Panc1 (cell line): ENCODE data around the gene JMY. TPM values are rescaled to one million over a fixed set of nuclear protein-coding genes. Genes with fewer than 3 reads are reported as not detected.
A peak's percentile ranks its signal among the peaks of the same experiment; 100 is the strongest.

Experiments used
- ATAC-seq: fragments of 200-7000 bp; cut with Tn5 transposase; 2 replicates; pipeline ENCODE4 v1.9.1; 2020; ENCODE audit warnings: mild to moderate bottlenecking, moderate library complexity
- BruUV-seq: library from RNA; stranded (reverse); fragments of 400-500 nt; replicated peaks from 2 replicates; lab custom pipeline; 2021; lab: Mats Ljungman, UMichigan
- CTCF ChIA-PET: fragments of 300-600 bp; sonication (Branson Sonifier 250); formaldehyde crosslinking; loops from one replicate; lab custom pipeline; 2022; ENCODE audit warnings: antibody characterized with exemption; lab: Charles Lee
- POLR2A ChIA-PET: fragments of 300-600 bp; sonication (Branson Sonifier 250); formaldehyde crosslinking; loops from one replicate; lab custom pipeline; 2022; ENCODE audit warnings: antibody characterized with exemption; lab: Charles Lee
- DNase-seq: peaks from one replicate; pipeline ENCODE4 v3.0.0-alpha.2; 2010; ENCODE audit warnings: low read depth, low spot score
- H3K27ac ChIP-seq: 2 replicates; pipeline ENCODE4 v1.5.1; 2011; ENCODE audit warnings: mild to moderate bottlenecking, low read length, inconsistent platforms
- H3K27me3 ChIP-seq: fragments of 200-500 bp; sonication (Bioruptor generic); 2 replicates; pipeline ENCODE4 v1.6.0; 2014; ENCODE audit warnings: low read length, inconsistent platforms; ENCODE audit not compliant: control insufficient read depth, insufficient read depth
- H3K36me3 ChIP-seq: fragments of 200-500 bp; sonication (Bioruptor generic); 2 replicates; pipeline ENCODE4 v1.5.1; 2014; ENCODE audit warnings: inconsistent platforms, mild to moderate bottlenecking, low read length, moderate library complexity; ENCODE audit not compliant: control insufficient read depth, insufficient read depth
- H3K4me1 ChIP-seq: 2 replicates; pipeline ENCODE4 v1.5.1; 2011; ENCODE audit warnings: inconsistent platforms, mild to moderate bottlenecking, low read length, moderate library complexity; ENCODE audit not compliant: control insufficient read depth, insufficient read depth
- H3K4me3 ChIP-seq, 2 experiments: 2 replicates each; pipeline ENCODE4 v1.5.1; 2011 to 2012; ENCODE audit warnings: low read depth in 2 of 2, low read length in 2 of 2, mild to moderate bottlenecking in 2 of 2, inconsistent platforms in 1 of 2, moderate library complexity in 1 of 2
- H3K9me3 ChIP-seq: fragments of 200-500 bp; sonication (Bioruptor generic); 2 replicates; pipeline ENCODE4 v1.5.1; 2014; ENCODE audit warnings: low read depth, mild to moderate bottlenecking, inconsistent platforms, low read length, moderate library complexity; ENCODE audit not compliant: control insufficient read depth, insufficient read depth
- POLR2AphosphoS5 ChIP-seq: IDR thresholded peaks from 2 replicates; pipeline ENCODE4 v1.6.1; 2012; ENCODE audit warnings: mild to moderate bottlenecking, low read depth, low read length, moderate library complexity
- SIN3A ChIP-seq: IDR thresholded peaks from 2 replicates; pipeline ENCODE4 v1.6.1; 2012; ENCODE audit warnings: low read depth, mild to moderate bottlenecking, low read length, moderate library complexity, borderline replicate concordance; ENCODE audit not compliant: insufficient read depth
- TCF7L2 ChIP-seq: IDR thresholded peaks from 2 replicates; pipeline ENCODE4 v1.6.1; 2011; ENCODE audit warnings: mild to moderate bottlenecking, low read depth, low read length, inconsistent platforms
- in situ Hi-C: cut with HindIII; loops from 2 replicates; pipeline ENCODE4 v1.10.0; 2016; ENCODE audit warnings: low sequenced_read_pairs, low pct_unique_long_range_greater_than_20kb
- intact Hi-C: fragments of 100-400 bp; cut with micrococcal nuclease; formaldehyde crosslinking; loops from one replicate; pipeline ENCODE4 v1.10.0; 2022; ENCODE audit not compliant: unreplicated experiment
- total RNA-seq: library from RNA; stranded (reverse); gene quantifications from one replicate; pipeline ENCODE4 v1.2.1, GENCODE V29; 2021; ENCODE audit not compliant: unreplicated experiment
- TF ChIP-seq, protein P1 (sequence below): fragments of 450-650 bp; IDR thresholded peaks from 2 replicates; pipeline ENCODE4 v1.5.1; 2017; ENCODE audit warnings: mild to moderate bottlenecking
- TF ChIP-seq, protein P2 (sequence below), 2 experiments: IDR thresholded peaks; 2 replicates each; pipeline ENCODE4 v1.6.1; 2011 to 2012; ENCODE audit warnings: low read depth in 2 of 2, control low read depth in 1 of 2, low read length in 1 of 2, mild to moderate bottlenecking in 1 of 2, moderate library complexity in 1 of 2; ENCODE audit not compliant: insufficient read depth in 1 of 2

Gene JMY
- total RNA-seq, 1 experiment from 2014 or later = 6.1 TPM

DNA sequence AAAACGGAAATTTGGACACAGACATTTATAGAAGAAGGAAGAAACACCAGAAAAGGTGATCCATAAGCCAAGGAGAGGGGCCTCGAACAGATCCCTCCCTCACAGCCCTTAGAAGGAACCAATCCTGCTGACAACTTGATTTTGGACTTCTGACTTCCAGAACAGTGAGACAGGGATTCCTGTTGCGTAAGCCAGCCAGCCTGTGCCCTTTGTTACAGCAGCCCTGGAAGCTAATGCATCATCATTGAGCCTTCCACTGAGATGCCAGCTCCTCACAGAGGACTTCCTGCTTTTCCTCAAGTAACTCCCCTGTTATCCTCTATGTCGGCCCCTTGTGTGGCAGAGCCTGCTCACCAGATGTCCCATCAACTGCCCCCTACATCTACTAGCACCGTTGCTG, 94.1 kb downstream of the JMY start:
- no peaks in the 10 kb centered on the region for H3K4me1 ChIP-seq
- no peaks in the 10 kb centered on the region for H3K9me3 ChIP-seq
- TF ChIP-seq, protein P1, sequence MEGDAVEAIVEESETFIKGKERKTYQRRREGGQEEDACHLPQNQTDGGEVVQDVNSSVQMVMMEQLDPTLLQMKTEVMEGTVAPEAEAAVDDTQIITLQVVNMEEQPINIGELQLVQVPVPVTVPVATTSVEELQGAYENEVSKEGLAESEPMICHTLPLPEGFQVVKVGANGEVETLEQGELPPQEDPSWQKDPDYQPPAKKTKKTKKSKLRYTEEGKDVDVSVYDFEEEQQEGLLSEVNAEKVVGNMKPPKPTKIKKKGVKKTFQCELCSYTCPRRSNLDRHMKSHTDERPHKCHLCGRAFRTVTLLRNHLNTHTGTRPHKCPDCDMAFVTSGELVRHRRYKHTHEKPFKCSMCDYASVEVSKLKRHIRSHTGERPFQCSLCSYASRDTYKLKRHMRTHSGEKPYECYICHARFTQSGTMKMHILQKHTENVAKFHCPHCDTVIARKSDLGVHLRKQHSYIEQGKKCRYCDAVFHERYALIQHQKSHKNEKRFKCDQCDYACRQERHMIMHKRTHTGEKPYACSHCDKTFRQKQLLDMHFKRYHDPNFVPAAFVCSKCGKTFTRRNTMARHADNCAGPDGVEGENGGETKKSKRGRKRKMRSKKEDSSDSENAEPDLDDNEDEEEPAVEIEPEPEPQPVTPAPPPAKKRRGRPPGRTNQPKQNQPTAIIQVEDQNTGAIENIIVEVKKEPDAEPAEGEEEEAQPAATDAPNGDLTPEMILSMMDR = no peak
- TF ChIP-seq, protein P2, sequence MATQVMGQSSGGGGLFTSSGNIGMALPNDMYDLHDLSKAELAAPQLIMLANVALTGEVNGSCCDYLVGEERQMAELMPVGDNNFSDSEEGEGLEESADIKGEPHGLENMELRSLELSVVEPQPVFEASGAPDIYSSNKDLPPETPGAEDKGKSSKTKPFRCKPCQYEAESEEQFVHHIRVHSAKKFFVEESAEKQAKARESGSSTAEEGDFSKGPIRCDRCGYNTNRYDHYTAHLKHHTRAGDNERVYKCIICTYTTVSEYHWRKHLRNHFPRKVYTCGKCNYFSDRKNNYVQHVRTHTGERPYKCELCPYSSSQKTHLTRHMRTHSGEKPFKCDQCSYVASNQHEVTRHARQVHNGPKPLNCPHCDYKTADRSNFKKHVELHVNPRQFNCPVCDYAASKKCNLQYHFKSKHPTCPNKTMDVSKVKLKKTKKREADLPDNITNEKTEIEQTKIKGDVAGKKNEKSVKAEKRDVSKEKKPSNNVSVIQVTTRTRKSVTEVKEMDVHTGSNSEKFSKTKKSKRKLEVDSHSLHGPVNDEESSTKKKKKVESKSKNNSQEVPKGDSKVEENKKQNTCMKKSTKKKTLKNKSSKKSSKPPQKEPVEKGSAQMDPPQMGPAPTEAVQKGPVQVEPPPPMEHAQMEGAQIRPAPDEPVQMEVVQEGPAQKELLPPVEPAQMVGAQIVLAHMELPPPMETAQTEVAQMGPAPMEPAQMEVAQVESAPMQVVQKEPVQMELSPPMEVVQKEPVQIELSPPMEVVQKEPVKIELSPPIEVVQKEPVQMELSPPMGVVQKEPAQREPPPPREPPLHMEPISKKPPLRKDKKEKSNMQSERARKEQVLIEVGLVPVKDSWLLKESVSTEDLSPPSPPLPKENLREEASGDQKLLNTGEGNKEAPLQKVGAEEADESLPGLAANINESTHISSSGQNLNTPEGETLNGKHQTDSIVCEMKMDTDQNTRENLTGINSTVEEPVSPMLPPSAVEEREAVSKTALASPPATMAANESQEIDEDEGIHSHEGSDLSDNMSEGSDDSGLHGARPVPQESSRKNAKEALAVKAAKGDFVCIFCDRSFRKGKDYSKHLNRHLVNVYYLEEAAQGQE (IDR thresholded peaks at IDR 0.05; ENCODE audit: insufficient read depth in 1 of 2, low read depth in 2 of 2, low read length in 1 of 2) = no peak
- TF ChIP-seq POLR2AphosphoS5 (no peak), TCF7L2 (no peak), SIN3A (no peak)
- H3K36me3 ChIP-seq = no peaks in the 10 kb centered on the region
- H3K27me3 ChIP-seq = no peaks in the 10 kb centered on the region
- DNase-seq = no peak
- ChIA-PET POLR2A (no interaction called here), CTCF (no interaction called here)
- in situ Hi-C loops (no loop called here), intact Hi-C loops (no loop called here)
- H3K27ac ChIP-seq = no peak overlapping the region
- no peak overlapping the region for H3K4me3 ChIP-seq
- BruUV-seq = no TSS peak
- no peak for ATAC-seq

DNA sequence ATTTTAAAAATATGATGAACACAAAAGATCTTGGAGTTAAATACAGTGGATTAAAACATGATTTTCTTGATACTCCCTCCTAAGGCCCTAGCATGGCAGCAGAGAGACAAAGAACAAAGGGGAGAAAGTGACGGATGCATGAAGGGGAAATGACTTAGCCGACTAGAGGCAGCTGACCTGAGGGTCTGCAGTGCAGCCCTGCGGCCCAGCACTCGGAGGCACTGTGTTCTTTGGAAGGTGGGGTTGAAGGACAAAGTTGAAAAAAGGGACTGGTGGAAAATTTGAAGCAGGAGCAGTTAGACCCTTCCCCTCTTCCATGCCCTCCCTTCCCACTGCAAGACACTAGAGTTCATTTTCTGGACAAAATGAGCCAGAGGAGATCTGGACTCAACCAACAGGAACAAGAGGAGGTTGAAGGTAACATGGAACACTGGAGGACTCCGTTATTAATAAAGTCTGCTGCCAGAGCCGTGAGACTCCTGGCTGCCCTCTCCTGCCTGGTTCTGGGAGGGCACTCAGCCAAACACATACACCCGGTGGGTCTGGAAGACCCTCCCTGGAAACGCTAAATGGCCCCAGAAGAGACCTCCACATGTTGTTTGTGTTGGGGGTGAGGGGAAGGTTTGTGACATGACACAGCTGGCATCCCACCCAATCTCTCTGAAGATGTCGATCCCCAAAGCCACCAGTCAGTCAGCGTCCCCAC, 98.1 kb downstream of the JMY start:
- no peaks in the 10 kb centered on the region for H3K9me3 ChIP-seq
- ATAC-seq (no peak), DNase-seq (no peak)
- ChIA-PET CTCF (no interaction called here), POLR2A (no interaction called here)
- no peaks in the 10 kb centered on the region for H3K27me3 ChIP-seq
- H3K36me3 ChIP-seq = no peaks in the 10 kb centered on the region
- no TSS peak for BruUV-seq
- no peak overlapping the region for H3K27ac ChIP-seq
- intact Hi-C loops = no loop called here
- in situ Hi-C loops = no loop called here
- H3K4me3 ChIP-seq = no peak overlapping the region
- TF ChIP-seq TCF7L2 (no peak), SIN3A (no peak)
- TF ChIP-seq, protein P1 = peak; percentile 25
- H3K4me1 ChIP-seq = no peaks in the 10 kb centered on the region
